Type B pancreatic cell (in vitro differentiated cells): ENCODE data around the gene ESYT2. TPM values are rescaled to one million over a fixed set of nuclear protein-coding genes. Genes with fewer than 3 reads are reported as not detected.

Source experiments
- DNase-seq: peaks from one replicate; pipeline ENCODE4 v3.0.0; 2021; ENCODE audit warnings: mixed read lengths; ENCODE audit not compliant: unreplicated experiment; ENCODE audit errors: extremely low spot score
- H3K27ac Mint-ChIP-seq: 2 replicates; pipeline ENCODE4 v1.8.0; 2021; ENCODE audit warnings: mild to moderate bottlenecking, mixed read lengths
- H3K27me3 Mint-ChIP-seq: 2 replicates; pipeline ENCODE4 v1.8.0; 2021; ENCODE audit warnings: mixed read lengths
- H3K36me3 Mint-ChIP-seq: 2 replicates; pipeline ENCODE4 v1.8.0; 2021; ENCODE audit warnings: mixed read lengths
- H3K4me1 Mint-ChIP-seq: one replicate; pipeline ENCODE4 v1.8.0; 2021; ENCODE audit warnings: mixed read lengths; ENCODE audit not compliant: unreplicated experiment
- H3K4me3 Mint-ChIP-seq: 2 replicates; pipeline ENCODE4 v1.8.0; 2021; ENCODE audit warnings: mild to moderate bottlenecking, mixed read lengths
- H3K9me3 Mint-ChIP-seq: 2 replicates; pipeline ENCODE4 v1.8.0; 2021; ENCODE audit warnings: mixed read lengths
- CTCF ChIP-seq: fragments of 200-600 bp; sonication (generic); conservative IDR thresholded peaks from 2 replicates; pipeline ENCODE4 v1.5.0; 2021; ENCODE audit warnings: antibody characterized with exemption, mild to moderate bottlenecking
- total RNA-seq: library from RNA; stranded (reverse); gene quantifications from 2 replicates; pipeline ENCODE4 v1.2.1, GENCODE V29; 2021; ENCODE audit warnings: low replicate concordance

ESYT2 gene
- total RNA-seq, 1 donor from 2014 or later = 42.1 TPM

GRCh38 chr7:158747408-158747807 lies 81.9 kb downstream of the ESYT2 start:
- DNase-seq = peak; percentile 32
- TF ChIP-seq CTCF = no peak
- no peaks in the 10 kb centered on the region for H3K9me3 Mint-ChIP-seq
- no peaks in the 10 kb centered on the region for H3K27me3 Mint-ChIP-seq
- no peak overlapping the region for H3K27ac Mint-ChIP-seq
- no peaks in the 10 kb centered on the region for H3K4me1 Mint-ChIP-seq
- peaks cover 16% of the 10 kb centered on the region for H3K36me3 Mint-ChIP-seq
- H3K4me3 Mint-ChIP-seq = no peak overlapping the region

GRCh38 chr7:158746957-158747356 lies 82.4 kb downstream of the ESYT2 start:
- no peaks in the 10 kb centered on the region for H3K9me3 Mint-ChIP-seq
- no peak overlapping the region for H3K27ac Mint-ChIP-seq
- peaks cover 19% of the 10 kb centered on the region for H3K36me3 Mint-ChIP-seq
- H3K4me3 Mint-ChIP-seq = no peak overlapping the region
- DNase-seq = peak; percentile 25
- TF ChIP-seq CTCF = no peak
- no peaks in the 10 kb centered on the region for H3K27me3 Mint-ChIP-seq
- no peaks in the 10 kb centered on the region for H3K4me1 Mint-ChIP-seq

- H3K27ac Mint-ChIP-seq = no peak overlapping the region
- H3K9me3 Mint-ChIP-seq = no peaks in the 10 kb centered on the region
- no peaks in the 10 kb centered on the region for H3K27me3 Mint-ChIP-seq
- TF ChIP-seq CTCF = no peak
- no peak for DNase-seq
- peaks cover 19% of the 10 kb centered on the region for H3K36me3 Mint-ChIP-seq
- H3K4me1 Mint-ChIP-seq = no peaks in the 10 kb centered on the region
- H3K4me3 Mint-ChIP-seq = no peak overlapping the region
Observed at GRCh38 chr7:158745057-158745715, 84.1 kb downstream of the ESYT2 start.

- H3K9me3 Mint-ChIP-seq = no peaks in the 10 kb centered on the region
- no peaks in the 10 kb centered on the region for H3K4me1 Mint-ChIP-seq
- peaks cover 20% of the 10 kb centered on the region for H3K36me3 Mint-ChIP-seq
- no peak overlapping the region for H3K27ac Mint-ChIP-seq
- no peak overlapping the region for H3K4me3 Mint-ChIP-seq
- no peak for DNase-seq
- TF ChIP-seq CTCF = no peak
- H3K27me3 Mint-ChIP-seq = no peaks in the 10 kb centered on the region
Observed at GRCh38 chr7:158744070-158744469, 85.2 kb downstream of the ESYT2 start.

- no peak overlapping the region for H3K4me3 Mint-ChIP-seq
- H3K27ac Mint-ChIP-seq = no peak overlapping the region
- H3K4me1 Mint-ChIP-seq = no peaks in the 10 kb centered on the region
- no peaks in the 10 kb centered on the region for H3K27me3 Mint-ChIP-seq
- peaks cover 20% of the 10 kb centered on the region for H3K36me3 Mint-ChIP-seq
- peak; percentile 54 for DNase-seq
- H3K9me3 Mint-ChIP-seq = no peaks in the 10 kb centered on the region
- TF ChIP-seq CTCF = no peak
Observed at GRCh38 chr7:158743219-158743618, 86.1 kb downstream of the ESYT2 start.
